ENCODE measurements around the gene ZMPSTE24.
A peak's percentile ranks its signal among the peaks of the same experiment; 100 is the strongest.

ZMPSTE24 gene

DNA sequence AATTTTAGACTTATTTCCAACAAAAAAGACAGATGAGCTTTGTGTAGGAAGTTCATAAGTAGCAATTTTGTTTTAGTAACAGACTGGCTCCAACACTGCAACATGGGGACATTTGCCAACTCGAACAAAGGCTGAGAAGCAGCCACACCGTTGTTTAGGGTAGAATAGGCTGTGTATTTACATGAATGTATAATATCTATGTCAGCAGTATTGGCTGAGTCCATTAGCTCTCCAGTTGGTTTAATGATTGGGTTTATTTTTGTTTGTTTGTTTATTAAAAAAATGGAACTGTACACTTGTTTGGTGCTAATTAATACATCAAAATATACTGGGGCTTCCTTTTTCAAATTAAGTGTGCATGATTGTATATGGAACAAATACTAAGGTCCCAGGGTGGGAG, 17.6 kb upstream of the ZMPSTE24 start:
- DNase-seq (ENCODE audit: insufficient read length, low spot score) = no peak
- no peak for FAIRE-seq
- no peak for TF ChIP-seq TAF1 (IDR thresholded peaks at IDR 0.05; ENCODE audit: low read depth, low read length)
- TF ChIP-seq POU2F2 (IDR thresholded peaks at IDR 0.05; ENCODE audit: low read depth, low read length) = no peak
- no peak for TF ChIP-seq SPI1 (IDR thresholded peaks at IDR 0.05; ENCODE audit: low read depth, low read length)
- TF ChIP-seq PAX5 (IDR thresholded peaks at IDR 0.05; ENCODE audit: insufficient read depth, low read length, severe bottlenecking) = no peak

GRCh38 chr1:40241362-40241761, 16.7 kb upstream of the ZMPSTE24 start:
- DNase-seq (ENCODE audit: insufficient read length, low spot score) = no peak
- TF ChIP-seq SPI1 (IDR thresholded peaks at IDR 0.05; ENCODE audit: low read depth, low read length) = no peak
- TF ChIP-seq POLR2AphosphoS5 (IDR thresholded peaks at IDR 0.05; ENCODE audit: low read depth, low read length) = no peak; the same call in 1 of the 2 replicates
- no peak for TF ChIP-seq PAX5 (IDR thresholded peaks at IDR 0.05; ENCODE audit: insufficient read depth, low read length, severe bottlenecking)
- TF ChIP-seq POU2F2 (IDR thresholded peaks at IDR 0.05; ENCODE audit: low read depth, low read length) = no peak
- TF ChIP-seq POLR2A (IDR thresholded peaks at IDR 0.05; ENCODE audit: low read depth, low read length) = no peak
- no peak for TF ChIP-seq TAF1 (IDR thresholded peaks at IDR 0.05; ENCODE audit: low read depth, low read length)
- FAIRE-seq = peak; percentile 35

DNA sequence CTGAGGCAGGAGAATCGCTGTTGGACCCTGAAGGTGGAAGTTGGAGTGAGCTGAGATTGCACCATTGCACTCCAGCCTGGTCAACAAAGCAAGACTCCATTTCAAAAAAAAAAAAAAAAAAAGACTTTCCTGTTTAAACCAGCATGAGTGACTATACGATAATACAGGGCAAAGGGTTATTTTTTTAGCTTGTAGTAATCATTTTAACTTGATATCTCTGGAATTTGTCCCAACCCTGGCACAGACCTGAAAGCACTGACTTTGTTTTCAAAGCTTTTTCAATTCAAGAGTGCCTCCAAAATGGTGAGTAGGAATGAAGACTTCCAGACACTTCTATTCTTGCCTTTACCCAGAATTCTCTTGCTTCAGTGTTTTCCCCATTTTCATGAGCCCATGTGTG, 14.7 kb upstream of the ZMPSTE24 start:
- no peak for FAIRE-seq
- TF ChIP-seq PAX5 (IDR thresholded peaks at IDR 0.05; ENCODE audit: insufficient read depth, low read length, severe bottlenecking) (no peak), POLR2AphosphoS5 (IDR thresholded peaks at IDR 0.05; ENCODE audit: low read depth, low read length) (no peak), TAF1 (IDR thresholded peaks at IDR 0.05; ENCODE audit: low read depth, low read length) (no peak)
- no peak for DNase-seq (ENCODE audit: insufficient read length, low spot score)

- FAIRE-seq (no peak), DNase-seq (ENCODE audit: insufficient read length, low spot score) (no peak)
- no peak for TF ChIP-seq POLR2AphosphoS5 (IDR thresholded peaks at IDR 0.05; ENCODE audit: low read depth, low read length)
- no peak for TF ChIP-seq POU2F2 (IDR thresholded peaks at IDR 0.05; ENCODE audit: low read depth, low read length)
- no peak for TF ChIP-seq POLR2A (IDR thresholded peaks at IDR 0.05; ENCODE audit: low read depth, low read length)
- no peak for TF ChIP-seq SPI1 (IDR thresholded peaks at IDR 0.05; ENCODE audit: low read depth, low read length)
- TF ChIP-seq PAX5 (IDR thresholded peaks at IDR 0.05; ENCODE audit: insufficient read depth, low read length, severe bottlenecking) = no peak
- TF ChIP-seq TAF1 (IDR thresholded peaks at IDR 0.05; ENCODE audit: low read depth, low read length) = no peak
Measured at GRCh38 chr1:40244138-40244744, 13.8 kb upstream of the ZMPSTE24 start.

DNA sequence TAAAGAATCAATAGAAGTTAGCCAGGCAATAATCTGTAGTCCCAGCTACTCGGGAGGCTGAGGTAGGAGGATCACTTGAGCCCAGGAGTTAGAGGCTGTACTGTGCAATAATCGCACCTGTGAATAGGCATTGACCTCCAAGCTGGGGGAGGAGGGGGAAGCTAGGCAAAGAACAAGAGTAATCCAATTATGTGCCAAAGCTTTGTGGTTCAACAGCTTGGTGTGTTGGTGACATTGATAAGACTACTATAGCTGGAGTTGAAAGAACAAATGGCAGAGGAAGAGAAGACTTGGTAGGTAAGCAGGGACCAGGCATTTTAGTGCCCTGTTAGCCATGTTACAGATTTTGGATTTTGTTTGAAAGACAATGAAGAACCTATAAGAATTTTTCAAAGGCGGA, 12.3 kb upstream of the ZMPSTE24 start:
- DNase-seq (ENCODE audit: insufficient read length, low spot score) (no peak), FAIRE-seq (no peak)
- no peak for TF ChIP-seq POLR2A (IDR thresholded peaks at IDR 0.05; ENCODE audit: low read depth, low read length)
- no peak for TF ChIP-seq TAF1 (IDR thresholded peaks at IDR 0.05; ENCODE audit: low read depth, low read length)
- no peak for TF ChIP-seq POU2F2 (IDR thresholded peaks at IDR 0.05; ENCODE audit: low read depth, low read length)
- no peak for TF ChIP-seq SPI1 (IDR thresholded peaks at IDR 0.05; ENCODE audit: low read depth, low read length)
- TF ChIP-seq POLR2AphosphoS5 (IDR thresholded peaks at IDR 0.05; ENCODE audit: low read depth, low read length) = no peak
- no peak for TF ChIP-seq PAX5 (IDR thresholded peaks at IDR 0.05; ENCODE audit: insufficient read depth, low read length, severe bottlenecking)

- DNase-seq (ENCODE audit: insufficient read length, low spot score) (no peak), FAIRE-seq (no peak)
- TF ChIP-seq POLR2A (IDR thresholded peaks at IDR 0.05; ENCODE audit: low read depth, low read length) (no peak), TAF1 (IDR thresholded peaks at IDR 0.05; ENCODE audit: low read depth, low read length) (no peak), SPI1 (IDR thresholded peaks at IDR 0.05; ENCODE audit: low read depth, low read length) (no peak), POU2F2 (IDR thresholded peaks at IDR 0.05; ENCODE audit: low read depth, low read length) (no peak), PAX5 (IDR thresholded peaks at IDR 0.05; ENCODE audit: insufficient read depth, low read length, severe bottlenecking) (no peak), POLR2AphosphoS5 (IDR thresholded peaks at IDR 0.05; ENCODE audit: low read depth, low read length) (no peak)
Measured at GRCh38 chr1:40247655-40248054, 10.4 kb upstream of the ZMPSTE24 start, which contains the start of gene TMCO2. TMCO2 (plus strand) TSS chr1:40247937; CDS start chr1:40247994, 57 bp downstream.

GRCh38 chr1:40248412-40248811, 9.6 kb upstream of the ZMPSTE24 start:
- no peak for DNase-seq (ENCODE audit: insufficient read length, low spot score)
- FAIRE-seq = no peak
- TF ChIP-seq POU2F2 (IDR thresholded peaks at IDR 0.05; ENCODE audit: low read depth, low read length) (no peak), POLR2A (IDR thresholded peaks at IDR 0.05; ENCODE audit: low read depth, low read length) (no peak), POLR2AphosphoS5 (IDR thresholded peaks at IDR 0.05; ENCODE audit: low read depth, low read length) (no peak), TAF1 (IDR thresholded peaks at IDR 0.05; ENCODE audit: low read depth, low read length) (no peak), PAX5 (IDR thresholded peaks at IDR 0.05; ENCODE audit: insufficient read depth, low read length, severe bottlenecking) (no peak), SPI1 (IDR thresholded peaks at IDR 0.05; ENCODE audit: low read depth, low read length) (no peak)

DNA sequence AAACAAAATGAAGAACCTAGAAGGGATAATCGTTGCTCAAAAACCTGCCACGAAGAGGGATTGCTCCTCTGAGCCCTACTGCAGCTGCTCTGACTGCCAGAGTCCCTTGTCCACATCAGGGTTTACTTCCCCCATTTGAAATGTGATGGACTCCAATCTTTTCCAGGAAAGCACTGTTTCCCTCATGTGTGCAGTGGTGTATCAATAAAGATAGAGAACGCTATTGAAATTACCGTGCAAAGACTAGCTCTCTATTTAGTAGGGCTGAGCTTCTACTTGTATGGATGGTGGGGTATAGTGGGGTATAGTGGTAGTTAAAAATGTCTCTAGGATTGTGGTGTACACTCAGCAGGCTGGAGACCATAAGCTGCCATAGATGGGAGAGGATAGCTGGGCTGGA, 6.6 kb upstream of the ZMPSTE24 start:
- TF ChIP-seq TAF1 (IDR thresholded peaks at IDR 0.05; ENCODE audit: low read depth, low read length) (no peak), PAX5 (IDR thresholded peaks at IDR 0.05; ENCODE audit: insufficient read depth, low read length, severe bottlenecking) (no peak), POU2F2 (IDR thresholded peaks at IDR 0.05; ENCODE audit: low read depth, low read length) (no peak), POLR2A (IDR thresholded peaks at IDR 0.05; ENCODE audit: low read depth, low read length) (no peak), POLR2AphosphoS5 (IDR thresholded peaks at IDR 0.05; ENCODE audit: low read depth, low read length) (no peak), SPI1 (IDR thresholded peaks at IDR 0.05; ENCODE audit: low read depth, low read length) (no peak)
- no peak for DNase-seq (ENCODE audit: insufficient read length, low spot score)
- no peak for FAIRE-seq

- TF ChIP-seq POU2F2 (IDR thresholded peaks at IDR 0.05; ENCODE audit: low read depth, low read length) (no peak), SPI1 (IDR thresholded peaks at IDR 0.05; ENCODE audit: low read depth, low read length) (no peak), POLR2A (IDR thresholded peaks at IDR 0.05; ENCODE audit: low read depth, low read length) (no peak), TAF1 (IDR thresholded peaks at IDR 0.05; ENCODE audit: low read depth, low read length) (no peak), POLR2AphosphoS5 (IDR thresholded peaks at IDR 0.05; ENCODE audit: low read depth, low read length) (no peak), PAX5 (IDR thresholded peaks at IDR 0.05; ENCODE audit: insufficient read depth, low read length, severe bottlenecking) (no peak)
- no peak for FAIRE-seq
- DNase-seq (ENCODE audit: insufficient read length, low spot score) = no peak
Measured at GRCh38 chr1:40252601-40253000, 5.4 kb upstream of the ZMPSTE24 start.

DNA sequence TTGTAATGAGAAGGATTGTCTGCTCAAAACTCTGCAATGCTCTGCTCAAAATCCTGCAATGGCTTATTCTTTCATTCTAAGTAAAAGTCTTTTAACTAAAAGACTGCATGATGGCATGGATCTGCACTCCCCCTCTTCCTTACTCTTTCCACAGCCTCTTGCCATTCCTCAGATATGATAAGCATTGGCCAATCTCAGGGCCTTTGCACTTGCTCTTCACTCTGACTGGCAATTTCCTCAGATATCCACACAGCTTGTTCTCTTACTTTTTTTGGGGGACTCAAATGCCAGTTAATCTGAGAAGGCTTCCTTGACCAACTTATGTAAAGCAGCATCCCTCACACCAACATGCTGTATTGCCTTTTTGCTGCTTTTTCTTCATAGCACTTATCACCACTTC, 2.8 kb upstream of the ZMPSTE24 start:
- TF ChIP-seq POU2F2 (IDR thresholded peaks at IDR 0.05; ENCODE audit: low read depth, low read length) = no peak
- TF ChIP-seq TAF1 (IDR thresholded peaks at IDR 0.05; ENCODE audit: low read depth, low read length) = no peak
- no peak for TF ChIP-seq SPI1 (IDR thresholded peaks at IDR 0.05; ENCODE audit: low read depth, low read length)
- no peak for TF ChIP-seq PAX5 (IDR thresholded peaks at IDR 0.05; ENCODE audit: insufficient read depth, low read length, severe bottlenecking)
- TF ChIP-seq POLR2A (IDR thresholded peaks at IDR 0.05; ENCODE audit: low read depth, low read length) = no peak
- no peak for TF ChIP-seq POLR2AphosphoS5 (IDR thresholded peaks at IDR 0.05; ENCODE audit: low read depth, low read length)
- FAIRE-seq (no peak), DNase-seq (ENCODE audit: insufficient read length, low spot score) (no peak)
